ENCODE measurements around the gene HRG.

Gene HRG

DNA sequence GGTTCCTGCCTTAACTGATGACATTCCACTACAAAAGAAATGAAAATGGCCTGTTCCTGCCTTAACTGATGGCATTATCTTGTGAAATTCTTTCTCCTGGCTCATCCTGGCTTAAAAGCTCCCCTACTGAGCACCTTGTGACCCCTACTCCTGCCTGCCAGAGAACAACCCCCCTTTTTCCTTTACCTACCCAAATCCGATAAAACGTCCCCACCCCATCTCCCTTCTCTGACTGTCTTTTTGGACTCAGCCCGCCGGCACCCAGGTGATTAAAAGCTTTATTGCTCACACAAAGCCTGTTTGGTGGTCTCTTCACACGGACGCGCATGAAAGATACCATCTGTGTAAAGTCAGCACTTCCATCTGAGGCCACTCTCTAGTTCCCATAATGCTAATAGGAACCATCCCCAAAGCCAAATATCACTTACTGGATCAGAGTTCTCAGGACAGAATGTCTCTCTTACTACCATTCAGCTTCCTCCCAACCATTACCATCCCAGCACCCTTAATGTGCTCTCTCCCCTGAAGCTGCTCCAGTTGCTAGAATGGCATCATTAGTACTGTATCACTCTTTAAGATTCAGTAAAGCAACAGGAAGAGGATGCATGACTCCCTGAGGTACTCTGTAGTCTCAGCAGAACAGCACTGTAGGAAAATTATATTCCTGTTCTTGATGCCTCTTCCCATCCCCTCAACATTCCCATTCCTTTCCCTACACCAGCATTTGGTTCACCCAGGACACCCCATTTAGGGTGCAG is 2.3 kb upstream of the HRG start:
- DNase-seq, result no peak
- H3K27ac ChIP-seq, result no peak overlapping the region
- no peaks in the 10 kb centered on the region for H3K4me1 ChIP-seq
- H3K9me3 ChIP-seq, result no peaks in the 10 kb centered on the region
- no peak overlapping the region for H3K4me3 ChIP-seq
- TF ChIP-seq, protein P1, sequence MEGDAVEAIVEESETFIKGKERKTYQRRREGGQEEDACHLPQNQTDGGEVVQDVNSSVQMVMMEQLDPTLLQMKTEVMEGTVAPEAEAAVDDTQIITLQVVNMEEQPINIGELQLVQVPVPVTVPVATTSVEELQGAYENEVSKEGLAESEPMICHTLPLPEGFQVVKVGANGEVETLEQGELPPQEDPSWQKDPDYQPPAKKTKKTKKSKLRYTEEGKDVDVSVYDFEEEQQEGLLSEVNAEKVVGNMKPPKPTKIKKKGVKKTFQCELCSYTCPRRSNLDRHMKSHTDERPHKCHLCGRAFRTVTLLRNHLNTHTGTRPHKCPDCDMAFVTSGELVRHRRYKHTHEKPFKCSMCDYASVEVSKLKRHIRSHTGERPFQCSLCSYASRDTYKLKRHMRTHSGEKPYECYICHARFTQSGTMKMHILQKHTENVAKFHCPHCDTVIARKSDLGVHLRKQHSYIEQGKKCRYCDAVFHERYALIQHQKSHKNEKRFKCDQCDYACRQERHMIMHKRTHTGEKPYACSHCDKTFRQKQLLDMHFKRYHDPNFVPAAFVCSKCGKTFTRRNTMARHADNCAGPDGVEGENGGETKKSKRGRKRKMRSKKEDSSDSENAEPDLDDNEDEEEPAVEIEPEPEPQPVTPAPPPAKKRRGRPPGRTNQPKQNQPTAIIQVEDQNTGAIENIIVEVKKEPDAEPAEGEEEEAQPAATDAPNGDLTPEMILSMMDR (IDR thresholded peaks at IDR 0.05), result no peak
- intact Hi-C loops (cut with DNase I; ENCODE audit: low total_unique reads), result no loop called here
- no peaks in the 10 kb centered on the region for H3K36me3 ChIP-seq
- peaks cover 0 to 6% of the 10 kb centered on the region in 2 donors for H3K27me3 ChIP-seq

DNA sequence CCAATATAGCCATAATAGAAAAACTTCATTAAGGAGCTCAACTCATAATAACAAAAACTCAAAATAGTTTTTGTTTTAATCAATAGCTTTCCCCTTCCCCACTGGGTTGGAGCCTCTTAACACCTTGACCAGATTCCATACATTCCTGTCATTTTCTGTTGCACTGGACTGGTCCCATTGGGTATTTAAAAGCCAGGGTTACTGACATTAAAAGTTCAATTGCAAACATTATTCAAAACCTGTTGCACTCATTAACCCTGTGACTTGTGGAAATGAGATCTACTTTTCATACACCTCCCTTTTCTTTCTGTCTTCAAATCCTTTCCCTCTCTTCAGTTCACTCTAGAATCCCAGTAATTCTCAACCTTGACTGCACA is 1.7 kb upstream of the HRG start:
- Histone ChIP-seq H3K4me3 (no peak overlapping the region), H3K27ac (no peak overlapping the region), H3K4me1 (no peaks in the 10 kb centered on the region), H3K27me3 (peaks cover 0 to 6% of the 10 kb centered on the region in 2 donors), H3K9me3 (no peaks in the 10 kb centered on the region), H3K36me3 (no peaks in the 10 kb centered on the region)
- DNase-seq, result no peak
- TF ChIP-seq, protein P1 (IDR thresholded peaks at IDR 0.05), result no peak
- intact Hi-C loops (cut with DNase I; ENCODE audit: low total_unique reads), result no loop called here

DNA sequence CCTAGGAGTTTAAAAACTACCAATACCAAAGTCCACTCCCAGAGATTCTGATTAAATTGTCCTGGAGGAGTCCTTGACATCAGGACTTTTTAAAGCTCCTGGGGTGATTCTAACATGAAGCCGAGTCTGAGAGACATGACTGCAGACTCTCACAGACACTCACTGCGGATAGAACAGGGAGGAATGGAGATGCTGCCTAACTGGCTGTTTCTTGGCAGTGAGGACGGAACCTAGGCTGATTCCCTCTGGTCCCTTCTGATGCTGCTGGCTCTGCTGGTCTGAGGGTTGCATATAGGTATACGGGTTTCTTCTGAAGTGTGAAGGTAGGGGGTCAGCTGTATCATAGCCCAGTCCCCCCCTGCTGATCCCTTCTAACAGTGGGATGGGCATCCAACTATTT is 1.3 kb upstream of the HRG start:
- Histone ChIP-seq H3K9me3 (no peaks in the 10 kb centered on the region), H3K36me3 (no peaks in the 10 kb centered on the region), H3K27ac (no peak overlapping the region), H3K4me1 (no peaks in the 10 kb centered on the region), H3K27me3 (peaks cover 0 to 6% of the 10 kb centered on the region in 2 donors), H3K4me3 (no peak overlapping the region)
- intact Hi-C loops (cut with DNase I; ENCODE audit: low total_unique reads), result no loop called here
- TF ChIP-seq, protein P1 (IDR thresholded peaks at IDR 0.05), result no peak
- DNase-seq, result no peak

DNA sequence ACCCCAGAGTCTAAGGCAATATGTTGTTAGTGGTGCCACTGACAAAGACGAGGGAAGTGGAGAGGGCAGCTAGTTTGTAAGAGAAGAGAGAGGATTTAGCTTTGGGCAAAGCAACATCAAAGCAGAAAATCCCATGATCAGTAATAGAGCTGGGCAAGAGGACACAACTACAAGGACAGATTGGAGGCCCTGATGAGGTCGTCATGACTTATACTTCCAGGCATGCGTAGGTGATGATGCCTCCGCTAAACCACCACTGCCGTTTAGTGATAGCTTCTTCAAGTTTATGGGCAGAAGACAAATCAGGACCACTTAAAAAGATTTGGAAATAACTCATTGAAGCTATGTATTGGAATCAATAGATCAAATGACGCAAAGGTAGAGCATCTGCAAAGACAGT is 2.6 kb downstream of the HRG start:
- TF ChIP-seq, protein P1 (IDR thresholded peaks at IDR 0.05), result no peak
- Histone ChIP-seq H3K4me1 (no peaks in the 10 kb centered on the region), H3K36me3 (no peaks in the 10 kb centered on the region), H3K9me3 (no peaks in the 10 kb centered on the region), H3K27me3 (peaks cover 0 to 6% of the 10 kb centered on the region in 2 donors), H3K4me3 (no peak overlapping the region), H3K27ac (no peak overlapping the region)
- intact Hi-C loops (cut with DNase I; ENCODE audit: low total_unique reads), result no loop called here
- DNase-seq, result no peak

DNA sequence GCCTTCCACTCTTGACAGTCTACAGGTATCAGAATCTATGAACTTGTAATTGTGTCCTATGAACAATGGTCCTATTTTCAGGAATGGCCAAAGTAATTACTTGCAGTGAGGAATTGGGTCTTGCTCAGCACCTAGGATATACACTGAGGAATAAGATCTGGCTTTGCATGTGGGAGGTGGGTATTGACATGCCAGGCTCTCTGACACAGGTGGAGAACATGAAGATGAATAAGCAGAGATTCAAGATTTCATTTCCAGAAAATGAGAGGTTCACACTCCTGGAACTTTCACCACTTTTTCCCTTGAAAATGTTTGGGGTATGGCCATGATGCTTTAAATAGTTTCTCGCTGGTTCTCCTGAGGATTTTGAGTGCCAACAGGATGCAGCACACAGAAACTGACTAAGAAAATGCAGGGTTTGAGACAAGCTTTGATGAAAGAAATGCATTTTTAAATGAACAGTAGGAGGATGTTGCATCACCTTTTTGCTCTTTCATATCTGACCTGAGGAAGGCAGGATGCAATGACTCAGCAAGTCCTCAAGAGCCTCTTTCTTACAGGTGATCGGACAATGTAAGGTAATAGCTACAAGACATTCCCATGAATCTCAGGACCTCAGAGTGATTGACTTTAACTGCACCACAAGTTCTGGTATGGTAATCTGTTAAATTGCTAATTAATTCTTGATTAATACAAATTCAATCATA is 3.7 kb downstream of the HRG start:
- Histone ChIP-seq H3K27ac (no peak overlapping the region), H3K4me1 (no peaks in the 10 kb centered on the region), H3K27me3 (peaks cover 0 to 7% of the 10 kb centered on the region in 2 donors), H3K36me3 (no peaks in the 10 kb centered on the region), H3K4me3 (no peak overlapping the region), H3K9me3 (no peaks in the 10 kb centered on the region)
- intact Hi-C loops (cut with DNase I; ENCODE audit: low total_unique reads), result no loop called here
- no peak for DNase-seq
- TF ChIP-seq, protein P1 (IDR thresholded peaks at IDR 0.05), result no peak

Measured in tibial artery (tissue), 4 donors.